Fibroblast of mammary gland (primary cell): ENCODE data around the gene EDN3.

Source experiments
- DNase-seq: peaks from one replicate; pipeline ENCODE4 v3.0.0-alpha.2; 2010; ENCODE audit warnings: low read depth
- H3K4me3 ChIP-seq: 2 replicates; pipeline ENCODE4 v1.5.1; 2011; ENCODE audit warnings: low read depth, mild to moderate bottlenecking, low read length, moderate library complexity; ENCODE audit not compliant: control insufficient read depth
- CTCF ChIP-seq: conservative IDR thresholded peaks from 2 replicates; pipeline ENCODE4 v1.5.1; 2011; ENCODE audit warnings: low read depth, low read length, inconsistent platforms; ENCODE audit not compliant: control insufficient read depth, insufficient read depth

Gene EDN3

DNA sequence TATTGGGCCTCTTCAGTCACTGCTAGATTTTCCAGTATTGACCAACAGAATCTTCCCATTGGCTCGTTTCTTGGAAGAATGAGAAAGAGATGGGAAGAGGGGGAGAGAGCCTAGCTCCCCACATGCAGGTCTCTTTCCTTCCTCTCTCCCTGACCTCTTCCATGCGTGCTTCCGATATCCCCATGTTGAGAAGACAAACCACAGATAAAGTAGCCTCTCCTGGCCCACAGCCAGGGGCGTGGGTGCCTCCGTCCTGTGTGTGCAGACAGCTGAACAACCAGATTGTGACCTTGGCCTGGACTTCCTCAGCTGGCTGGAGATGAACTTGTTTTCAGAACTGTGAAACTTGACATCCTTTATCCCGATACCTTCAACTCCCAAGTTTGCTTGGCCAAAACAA, 71.0 kb downstream of the EDN3 start:
- no peak overlapping the region for H3K4me3 ChIP-seq
- no peak for TF ChIP-seq CTCF
- DNase-seq = no peak

DNA sequence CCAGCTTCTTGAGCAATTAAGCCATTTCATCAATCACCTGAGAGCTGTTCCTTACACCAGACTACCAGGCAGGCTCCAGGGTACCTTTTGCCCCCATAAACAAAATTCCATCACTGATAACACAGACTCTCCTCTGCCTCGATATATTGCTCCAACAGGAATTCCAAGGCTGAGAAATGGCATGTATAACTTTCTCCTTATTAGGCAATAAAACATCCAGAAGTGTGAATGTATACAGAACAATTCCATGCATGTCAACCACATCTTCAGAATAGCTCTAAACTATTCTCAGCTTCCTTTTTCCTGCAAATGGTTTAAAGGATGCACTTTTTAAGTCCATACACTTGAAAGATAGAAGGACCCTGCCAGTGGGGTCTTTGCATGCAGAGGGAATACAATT, 73.8 kb downstream of the EDN3 start:
- no peak for DNase-seq
- no peak for TF ChIP-seq CTCF

GRCh38 chr20:59375541-59375940, 75.1 kb downstream of the EDN3 start:
- DNase-seq = no peak
- no peak overlapping the region for H3K4me3 ChIP-seq
- no peak for TF ChIP-seq CTCF

More for the DNA sequence above, 73.8 kb downstream of the EDN3 start:
- H3K4me3 ChIP-seq = no peak overlapping the region
